CD4-positive, alpha-beta T cell treated with Interleukin-2 at 100 ng/mL for 4 hours (primary cell): ENCODE measurements around the gene PTPRH.
"Not testable (repeated sequence)": the region's sequence is repeated elsewhere in the genome, so short reads cannot be mapped to it uniquely, and the experiment has no call there.

Experiments used
- DNase-seq: peaks from one replicate; pipeline ENCODE4 v3.0.0-alpha.2; 2020; ENCODE audit warnings: low spot score

PTPRH gene

DNA sequence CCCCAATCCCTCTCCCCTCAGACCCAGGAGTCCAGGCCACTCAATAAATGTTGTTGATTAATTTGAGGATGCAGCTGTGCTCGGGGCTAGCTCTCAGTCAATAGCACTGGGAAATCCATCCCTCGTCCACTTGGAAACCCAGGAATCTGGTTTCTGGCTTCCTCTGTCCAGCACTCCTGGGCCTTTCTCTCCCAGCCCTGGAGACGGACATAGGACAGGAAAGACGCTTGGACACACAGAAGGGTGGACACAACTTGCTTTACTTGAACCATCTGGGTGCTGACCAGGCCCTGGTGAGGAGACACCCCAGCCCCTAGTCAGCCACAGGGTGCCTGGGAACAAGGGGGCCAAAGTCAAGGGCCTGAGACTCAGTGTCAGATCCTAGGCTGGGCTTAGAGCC is 50.9 kb downstream of the PTPRH start:
- DNase-seq = no peak

GRCh38 chr19:55157064-55157908 is 52.0 kb downstream of the PTPRH start, which contains the start of gene TNNI3:
Gene TNNI3, minus strand, starts transcription at chr19:55157732. Its CDS starts 143 bp downstream, at chr19:55157589.
- DNase-seq = no peak

DNA sequence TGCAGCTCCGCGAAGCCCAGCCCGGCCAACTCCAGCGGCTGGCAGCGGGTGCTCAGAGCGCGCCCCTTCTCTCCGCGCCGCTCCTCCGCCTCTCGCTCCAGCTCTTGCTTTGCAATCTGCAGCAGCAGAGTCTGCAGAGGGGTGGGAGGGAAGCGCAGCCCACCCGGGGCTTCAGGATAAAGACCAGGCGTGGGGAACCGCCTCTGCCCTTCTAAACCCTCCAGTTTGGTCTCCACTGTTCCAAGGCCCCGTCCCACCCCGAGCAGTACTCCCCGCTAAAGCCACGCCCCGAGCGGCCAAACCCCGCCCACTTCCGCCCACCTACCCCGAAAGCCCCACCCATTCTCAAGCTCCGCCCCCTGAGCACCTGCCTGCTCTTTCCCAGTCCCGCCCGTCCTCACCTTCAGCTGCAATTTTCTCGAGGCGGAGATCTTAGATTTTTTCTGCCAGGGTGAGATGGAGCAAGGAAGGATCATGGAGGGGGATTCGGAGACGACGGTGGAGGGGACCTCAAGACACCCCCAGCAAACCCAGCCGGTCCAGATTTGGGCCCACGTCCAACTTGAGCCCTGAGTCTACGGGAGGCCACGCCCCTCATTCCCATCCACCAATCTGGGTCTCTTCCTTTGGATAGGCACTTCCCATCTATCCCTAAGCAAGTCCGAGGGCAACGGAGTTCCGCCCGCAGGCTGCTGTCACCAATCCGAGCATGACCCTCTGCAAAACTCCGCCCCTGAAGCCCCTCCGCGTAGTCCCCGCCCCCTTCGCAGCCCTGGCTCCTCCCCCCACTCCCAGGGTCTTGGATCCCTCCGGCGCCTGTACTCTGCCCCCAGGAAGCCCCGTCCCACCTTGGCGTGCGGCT is 52.9 kb downstream of the PTPRH start:
- peak; percentile 6 for DNase-seq

DNA sequence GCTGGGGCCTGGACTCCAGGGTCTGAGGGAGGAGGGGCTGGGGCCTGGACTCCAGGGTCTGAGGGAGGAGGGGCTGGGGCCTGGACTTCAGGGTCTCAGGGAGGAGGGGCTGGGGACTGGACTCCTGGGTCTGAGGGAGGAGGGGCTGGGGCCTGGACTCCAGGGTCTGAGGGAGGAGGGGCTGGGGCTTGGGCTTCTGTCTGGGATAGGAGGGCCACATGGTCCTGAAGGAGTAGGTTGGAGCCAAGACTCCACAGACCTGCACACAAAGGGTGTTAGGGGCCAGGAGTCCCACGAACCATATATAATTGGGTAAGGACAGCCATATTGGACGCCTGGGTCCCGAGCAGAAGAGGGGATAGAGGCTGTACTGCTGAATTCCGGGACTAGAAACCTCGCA is 53.5 kb downstream of the PTPRH start:
- DNase-seq = not testable (repeated sequence)

DNA sequence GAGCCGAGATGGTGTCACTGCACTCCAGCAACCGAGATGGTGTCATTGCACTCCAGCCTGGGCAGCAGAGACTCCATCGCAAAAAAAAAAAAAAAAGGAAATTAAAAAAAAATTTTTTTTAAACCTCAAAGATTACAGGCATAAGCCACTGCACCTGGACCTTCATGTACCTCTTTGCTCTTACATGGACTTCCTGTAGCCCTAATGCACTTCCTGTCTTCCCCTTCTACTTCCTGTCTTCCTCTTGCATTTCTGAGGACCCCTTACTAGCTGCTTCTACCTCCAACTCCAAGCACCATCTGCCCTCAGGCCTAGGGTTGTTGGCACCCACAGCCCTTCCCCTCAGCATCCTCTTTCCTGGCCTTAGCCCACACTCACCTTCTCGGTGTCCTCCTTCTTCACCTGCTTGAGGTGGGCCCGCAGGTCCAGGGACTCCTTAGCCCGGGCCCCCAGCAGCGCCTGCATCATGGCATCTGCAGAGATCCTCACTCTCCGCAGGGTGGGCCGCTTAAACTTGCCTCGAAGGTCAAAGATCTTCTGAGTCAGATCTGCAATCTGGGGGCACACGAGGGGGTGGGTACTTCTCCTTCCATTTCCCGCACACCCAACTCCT is 55.5 kb downstream of the PTPRH start:
- DNase-seq = no peak

GRCh38 chr19:55152017-55152416 is 57.3 kb downstream of the PTPRH start:
- DNase-seq = no peak

DNA sequence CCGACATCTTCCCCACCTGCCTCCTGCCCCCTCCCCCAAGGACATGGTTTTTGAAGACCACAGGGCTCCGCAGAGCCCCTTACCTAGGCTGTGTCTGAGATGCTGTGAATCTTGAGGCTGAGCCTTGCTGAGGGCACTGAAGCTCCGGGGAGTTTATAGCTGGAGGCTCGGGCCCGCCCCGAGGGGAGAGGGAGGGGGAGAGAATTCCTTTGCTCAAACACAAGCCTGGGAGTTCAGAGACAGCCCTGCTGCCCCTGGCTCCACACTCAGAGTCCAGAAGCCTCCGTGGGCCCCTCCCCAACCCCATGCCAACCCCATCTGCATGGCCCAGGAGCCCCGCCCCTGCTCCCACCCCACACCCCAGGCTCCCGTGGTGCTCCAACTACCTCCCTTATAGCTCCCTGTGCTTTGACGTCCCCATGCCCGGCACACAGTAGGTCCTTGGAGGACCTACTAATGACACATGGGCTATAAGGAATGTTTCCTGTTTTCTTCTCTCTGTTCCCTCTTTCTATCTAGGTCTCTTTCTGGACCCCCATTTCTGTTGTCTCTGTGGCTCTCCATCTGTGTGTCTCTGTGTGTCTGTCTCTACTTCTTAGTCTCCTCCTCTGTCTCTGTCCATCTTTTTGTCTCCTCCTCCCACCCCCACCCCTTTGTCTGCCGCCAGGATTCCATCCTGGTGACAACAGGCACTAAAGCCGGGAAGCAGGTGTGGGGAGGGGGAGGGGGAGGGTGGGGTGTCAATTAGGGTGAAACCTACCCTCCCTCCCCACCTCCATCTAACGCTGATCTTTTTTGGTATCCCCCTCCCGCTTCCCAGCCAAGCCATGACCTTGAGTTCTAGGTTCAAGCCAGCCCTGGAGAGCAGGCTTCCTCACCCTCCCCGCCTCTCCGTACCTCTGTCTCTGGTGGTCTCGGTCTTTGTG is 60.0 kb downstream of the PTPRH start, which contains the start of gene TNNT1:
Gene TNNT1, minus strand, starts transcription at position 129 of the 926 bp plus-strand sequence. CDS start 2,049 bp downstream, outside the sequence.
- no peak for DNase-seq

GRCh38 chr19:55147545-55148251 is 61.6 kb downstream of the PTPRH start:
- DNase-seq = no peak

DNA sequence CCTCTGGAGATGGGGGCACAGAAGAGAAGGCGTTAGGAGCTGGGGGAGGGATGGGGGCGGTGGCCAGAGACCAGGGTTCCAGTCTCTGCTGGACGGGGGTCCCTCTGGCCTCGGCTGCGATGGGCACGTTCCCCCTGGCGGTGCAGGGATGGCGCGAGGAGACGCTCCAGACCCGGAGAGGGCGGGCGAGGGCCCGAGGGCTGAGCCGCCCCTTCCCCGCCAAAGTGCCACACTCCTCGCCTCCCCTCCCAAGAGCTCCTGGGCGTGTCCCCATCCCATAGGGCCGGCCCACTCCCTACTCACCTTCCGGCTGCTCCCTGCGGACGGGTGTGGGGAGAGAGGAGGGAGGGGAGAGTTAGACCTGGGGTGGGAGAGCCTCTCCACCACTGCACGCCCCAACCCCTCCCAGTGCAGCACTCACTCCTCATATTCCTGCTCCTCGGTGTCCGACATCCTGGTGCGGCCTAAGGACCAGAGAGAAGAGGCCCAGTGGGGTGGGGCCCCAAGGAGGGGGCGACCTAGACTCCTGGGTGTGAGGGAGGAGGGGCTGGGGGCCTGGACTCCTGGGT is 62.5 kb downstream of the PTPRH start:
- no peak for DNase-seq

GRCh38 chr19:55146078-55146704 is 63.1 kb downstream of the PTPRH start:
- peak; percentile 17 for DNase-seq

DNA sequence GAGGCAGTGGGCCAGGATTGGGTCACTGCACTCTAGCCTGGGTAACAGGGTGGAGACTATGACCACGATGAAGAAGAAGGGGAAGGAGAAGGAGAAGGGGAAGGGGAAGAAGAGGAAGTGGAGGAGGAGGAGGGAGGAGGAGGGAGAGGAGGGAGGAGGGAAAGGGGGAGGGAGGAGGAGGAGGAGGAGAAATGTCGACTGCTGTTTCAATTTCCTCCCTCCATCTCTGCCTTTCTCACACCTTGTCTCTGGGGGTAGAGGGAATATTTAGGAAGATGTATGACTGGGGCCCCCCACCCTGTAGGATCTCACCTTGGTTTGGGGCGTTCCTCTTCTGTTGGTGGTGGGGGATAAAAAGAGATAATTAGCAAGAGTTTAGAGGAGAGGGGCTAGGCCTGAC is 64.1 kb downstream of the PTPRH start:
- DNase-seq = no peak

- no peak for DNase-seq
Observed at GRCh38 chr19:55141696-55142095, 67.6 kb downstream of the PTPRH start.

- DNase-seq = no peak
Observed at GRCh38 chr19:55137915-55138314, 71.4 kb downstream of the PTPRH start.

GRCh38 chr19:55136399-55137102 is 72.8 kb downstream of the PTPRH start:
- no peak for DNase-seq

DNA sequence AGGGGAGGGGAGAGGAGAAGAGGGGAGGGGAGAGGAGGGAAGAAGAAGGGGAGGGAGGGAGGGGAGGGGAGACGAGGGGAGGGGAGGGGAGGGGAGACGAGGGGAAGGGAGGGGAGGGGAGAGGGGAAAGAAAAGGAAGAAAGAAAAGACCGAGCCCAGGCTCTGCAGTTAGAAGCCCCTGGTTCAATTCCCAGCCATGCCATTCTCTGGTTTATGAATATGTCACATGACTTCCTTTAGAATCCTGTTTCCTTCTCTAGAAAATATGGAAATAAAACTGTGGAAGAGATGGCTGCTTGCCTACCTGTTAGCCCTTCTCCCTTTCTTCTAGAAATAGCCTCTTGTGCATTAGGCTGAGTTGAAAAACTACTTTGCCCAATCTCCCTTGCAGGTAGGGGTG is 74.6 kb downstream of the PTPRH start:
- no peak for DNase-seq

GRCh38 chr19:55133639-55134444 is 75.5 kb downstream of the PTPRH start:
- DNase-seq = no peak

DNA sequence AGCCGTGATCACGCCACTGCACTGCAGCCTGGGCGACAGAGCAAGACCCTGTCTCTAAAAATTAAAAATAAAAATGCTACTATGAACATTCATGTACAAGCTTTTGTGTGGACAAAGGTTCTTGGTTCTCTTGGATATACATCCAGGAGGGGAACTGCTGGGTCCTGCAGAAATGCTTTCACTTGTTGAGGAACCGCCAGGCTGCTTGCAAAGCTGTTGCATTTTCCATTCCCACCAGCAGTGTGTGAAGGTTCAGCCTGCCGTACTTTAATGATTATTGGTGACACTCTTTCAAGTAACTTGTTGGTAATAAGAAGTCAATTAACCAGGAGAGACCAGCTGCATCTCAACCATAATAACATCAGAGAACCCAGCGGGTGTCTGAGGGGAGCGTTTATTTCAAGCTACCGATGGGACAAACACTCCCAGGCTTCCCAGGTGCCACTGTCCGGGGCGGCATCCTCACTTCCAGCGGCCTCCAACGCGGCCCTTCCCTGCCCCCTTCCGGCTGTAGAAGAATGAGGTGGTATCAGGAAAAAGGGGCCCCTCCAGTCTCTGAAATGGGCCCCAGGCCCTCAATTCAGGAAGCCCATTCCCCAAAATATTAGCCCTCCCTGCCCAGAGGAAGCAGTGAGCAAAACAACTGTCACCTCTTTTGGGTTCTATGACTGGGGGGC is 76.7 kb downstream of the PTPRH start:
- DNase-seq = no peak

DNA sequence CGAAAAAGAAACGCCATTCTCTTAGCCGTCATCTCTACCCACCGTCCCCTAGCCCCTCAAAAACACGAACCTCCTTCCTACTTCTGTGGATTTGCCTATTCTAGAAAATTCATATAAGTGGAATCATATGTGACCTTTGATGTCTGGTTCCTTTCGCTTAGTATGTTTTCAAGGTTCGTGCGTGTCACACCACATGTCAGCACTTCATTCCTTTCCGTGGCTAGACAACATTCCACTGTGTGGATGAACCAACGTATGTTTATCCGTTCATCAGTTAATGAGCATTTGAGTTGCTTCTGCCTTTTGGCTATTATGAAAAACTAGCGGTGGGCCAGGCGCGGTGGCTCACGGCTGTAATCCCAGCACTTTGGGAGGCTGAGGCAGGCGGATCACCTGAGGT is 77.9 kb downstream of the PTPRH start:
- DNase-seq = no peak
